ENCODE results near the gene CROT.

CROT gene

DNA sequence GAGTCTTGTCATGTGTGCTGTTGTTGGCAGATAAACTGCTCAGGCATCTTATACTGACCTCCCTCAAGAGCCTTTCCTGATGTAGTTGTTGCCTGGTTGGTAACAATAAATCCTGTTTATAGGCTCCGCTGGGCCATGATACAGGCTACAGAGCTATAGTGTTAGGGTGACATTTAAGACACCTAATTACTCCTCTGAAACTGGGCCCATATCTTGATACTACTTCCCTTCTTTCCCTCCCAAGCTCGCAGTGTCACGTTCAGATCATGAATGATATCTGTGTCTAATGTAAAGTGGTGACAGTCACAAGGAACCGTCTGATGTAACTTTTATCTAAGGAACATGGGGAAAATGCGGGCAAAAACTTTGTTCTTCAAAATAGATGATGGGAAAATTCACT lies 35.4 kb downstream of the CROT start:
- no peak for DNase-seq (ENCODE audit: extremely low read depth, low read depth)
- TF ChIP-seq, protein P1, sequence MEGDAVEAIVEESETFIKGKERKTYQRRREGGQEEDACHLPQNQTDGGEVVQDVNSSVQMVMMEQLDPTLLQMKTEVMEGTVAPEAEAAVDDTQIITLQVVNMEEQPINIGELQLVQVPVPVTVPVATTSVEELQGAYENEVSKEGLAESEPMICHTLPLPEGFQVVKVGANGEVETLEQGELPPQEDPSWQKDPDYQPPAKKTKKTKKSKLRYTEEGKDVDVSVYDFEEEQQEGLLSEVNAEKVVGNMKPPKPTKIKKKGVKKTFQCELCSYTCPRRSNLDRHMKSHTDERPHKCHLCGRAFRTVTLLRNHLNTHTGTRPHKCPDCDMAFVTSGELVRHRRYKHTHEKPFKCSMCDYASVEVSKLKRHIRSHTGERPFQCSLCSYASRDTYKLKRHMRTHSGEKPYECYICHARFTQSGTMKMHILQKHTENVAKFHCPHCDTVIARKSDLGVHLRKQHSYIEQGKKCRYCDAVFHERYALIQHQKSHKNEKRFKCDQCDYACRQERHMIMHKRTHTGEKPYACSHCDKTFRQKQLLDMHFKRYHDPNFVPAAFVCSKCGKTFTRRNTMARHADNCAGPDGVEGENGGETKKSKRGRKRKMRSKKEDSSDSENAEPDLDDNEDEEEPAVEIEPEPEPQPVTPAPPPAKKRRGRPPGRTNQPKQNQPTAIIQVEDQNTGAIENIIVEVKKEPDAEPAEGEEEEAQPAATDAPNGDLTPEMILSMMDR (IDR thresholded peaks at IDR 0.05; ENCODE audit: low read depth, low read length), result no peak

- TF ChIP-seq, protein P1 (IDR thresholded peaks at IDR 0.05; ENCODE audit: low read depth, low read length), result no peak
- DNase-seq (ENCODE audit: extremely low read depth, low read depth), result no peak
Observed at GRCh38 chr7:87391020-87391701, 45.7 kb downstream of the CROT start.

- DNase-seq (ENCODE audit: extremely low read depth, low read depth), result no peak
- TF ChIP-seq, protein P1 (IDR thresholded peaks at IDR 0.05; ENCODE audit: low read depth, low read length), result no peak
Observed at GRCh38 chr7:87395442-87396020, 50.1 kb downstream of the CROT start.

- TF ChIP-seq, protein P1 (IDR thresholded peaks at IDR 0.05; ENCODE audit: low read depth, low read length), result no peak
- DNase-seq (ENCODE audit: extremely low read depth, low read depth), result no peak
Observed at GRCh38 chr7:87398446-87398845, 53.0 kb downstream of the CROT start.

GRCh38 chr7:87404674-87405073 lies 59.2 kb downstream of the CROT start:
- DNase-seq (ENCODE audit: extremely low read depth, low read depth), result no peak
- TF ChIP-seq, protein P1 (IDR thresholded peaks at IDR 0.05; ENCODE audit: low read depth, low read length), result no peak

- TF ChIP-seq, protein P1 (IDR thresholded peaks at IDR 0.05; ENCODE audit: low read depth, low read length), result no peak
- no peak for DNase-seq (ENCODE audit: extremely low read depth, low read depth)
Observed at GRCh38 chr7:87411186-87411585, 65.7 kb downstream of the CROT start.

GRCh38 chr7:87413029-87413428 lies 67.6 kb downstream of the CROT start:
- TF ChIP-seq, protein P1 (IDR thresholded peaks at IDR 0.05; ENCODE audit: low read depth, low read length), result no peak
- no peak for DNase-seq (ENCODE audit: extremely low read depth, low read depth)
